ENCODE data around the gene RAB7B.

The RAB7B gene

GRCh38 chr1:205934788-205935187, 68.4 kb downstream of the RAB7B start:
- H3K4me2 ChIP-seq (ENCODE audit: low read length): no peak overlapping the region
- H3K9ac ChIP-seq: no peak overlapping the region
- no peaks in the 10 kb centered on the region for H3K36me3 ChIP-seq (ENCODE audit: control insufficient read depth, insufficient read depth, low read length)
- no peaks in the 10 kb centered on the region for H3K9me3 ChIP-seq (ENCODE audit: control insufficient read depth, low read length)
- H3K4me1 ChIP-seq: no peaks in the 10 kb centered on the region
- no peak overlapping the region for H3K27ac ChIP-seq
- H3K4me3 ChIP-seq (ENCODE audit: low read depth, low read length): no peak overlapping the region
- H3K79me2 ChIP-seq: no peaks in the 10 kb centered on the region
- no peak for TF ChIP-seq CTCF (IDR thresholded peaks at IDR 0.05)
- no peak overlapping the region for H2AFZ ChIP-seq
- no peaks in the 10 kb centered on the region for H3K27me3 ChIP-seq (ENCODE audit: control insufficient read depth, insufficient read depth, low read length)

- Histone ChIP-seq H3K79me2 (no peaks in the 10 kb centered on the region), H3K4me2 (ENCODE audit: low read length) (no peak overlapping the region), H3K27ac (no peak overlapping the region), H3K4me3 (ENCODE audit: low read depth, low read length) (no peak overlapping the region), H2AFZ (no peak overlapping the region), H3K9ac (no peak overlapping the region), H3K9me3 (ENCODE audit: control insufficient read depth, low read length) (no peaks in the 10 kb centered on the region), H3K4me1 (no peaks in the 10 kb centered on the region), H3K27me3 (ENCODE audit: control insufficient read depth, insufficient read depth, low read length) (no peaks in the 10 kb centered on the region), H3K36me3 (ENCODE audit: control insufficient read depth, insufficient read depth, low read length) (no peaks in the 10 kb centered on the region)
- no peak for TF ChIP-seq CTCF (IDR thresholded peaks at IDR 0.05)
Measured at GRCh38 chr1:205933671-205934618, 69.2 kb downstream of the RAB7B start.

GRCh38 chr1:205932776-205933175, 70.4 kb downstream of the RAB7B start:
- Histone ChIP-seq H3K4me2 (ENCODE audit: low read length) (no peak overlapping the region), H3K27me3 (ENCODE audit: control insufficient read depth, insufficient read depth, low read length) (no peaks in the 10 kb centered on the region), H3K27ac (no peak overlapping the region), H3K9me3 (ENCODE audit: control insufficient read depth, low read length) (no peaks in the 10 kb centered on the region), H3K9ac (no peak overlapping the region), H3K36me3 (ENCODE audit: control insufficient read depth, insufficient read depth, low read length) (no peaks in the 10 kb centered on the region), H3K4me3 (ENCODE audit: low read depth, low read length) (no peak overlapping the region), H2AFZ (no peak overlapping the region), H3K79me2 (no peaks in the 10 kb centered on the region), H3K4me1 (no peaks in the 10 kb centered on the region)
- TF ChIP-seq CTCF (IDR thresholded peaks at IDR 0.05): no peak

GRCh38 chr1:205930799-205931281, 72.4 kb downstream of the RAB7B start:
- no peak overlapping the region for H3K4me3 ChIP-seq (ENCODE audit: low read depth, low read length)
- no peaks in the 10 kb centered on the region for H3K9me3 ChIP-seq (ENCODE audit: control insufficient read depth, low read length)
- H3K27me3 ChIP-seq (ENCODE audit: control insufficient read depth, insufficient read depth, low read length): no peaks in the 10 kb centered on the region
- no peak overlapping the region for H3K27ac ChIP-seq
- no peak overlapping the region for H3K9ac ChIP-seq
- no peak for TF ChIP-seq CTCF (IDR thresholded peaks at IDR 0.05)
- H3K4me1 ChIP-seq: no peaks in the 10 kb centered on the region
- H3K4me2 ChIP-seq (ENCODE audit: low read length): no peak overlapping the region
- no peaks in the 10 kb centered on the region for H3K36me3 ChIP-seq (ENCODE audit: control insufficient read depth, insufficient read depth, low read length)
- no peaks in the 10 kb centered on the region for H3K79me2 ChIP-seq
- H2AFZ ChIP-seq: no peak overlapping the region
